Measurements from ENCODE around the gene VPS35L. TPM values are rescaled to one million over a fixed set of nuclear protein-coding genes. Genes with fewer than 3 reads are reported as not detected.
A peak's percentile ranks its signal among the peaks of the same experiment; 100 is the strongest.

The VPS35L gene
- total RNA-seq, 1 experiment from 2014 or later, result 20.8 TPM

DNA sequence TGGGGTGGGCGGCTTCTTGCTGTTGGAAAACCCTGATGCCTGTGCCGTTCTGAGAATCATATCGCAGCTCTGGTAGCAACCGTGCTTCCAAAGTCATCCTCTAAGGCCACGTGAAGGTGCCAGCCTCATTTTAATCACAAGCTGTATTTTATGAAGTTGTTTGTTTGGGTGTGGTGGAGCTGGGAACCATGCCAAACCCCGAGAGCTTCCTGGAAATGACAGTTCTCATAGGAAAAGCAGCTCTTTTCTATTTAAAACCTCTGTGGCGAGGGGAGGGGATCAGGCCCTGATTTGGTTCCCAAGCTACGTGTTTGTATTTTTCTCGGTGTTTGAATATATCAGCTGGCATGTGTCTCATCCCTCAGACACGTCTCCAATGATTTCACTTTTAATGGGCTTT, 140.8 kb downstream of the VPS35L start:
- DNase-seq, result peak; percentile 57 to 59
- Histone ChIP-seq H3K36me3 (peaks cover 3% of the 10 kb centered on the region), H3K27ac (no peak overlapping the region), H3K4me1 (peaks cover 10% of the 10 kb centered on the region; the same call in 1 of the 2 replicates), H3K27me3 (no peaks in the 10 kb centered on the region), H3K9me3 (replicated peaks) (no peaks in the 10 kb centered on the region), H3K4me3 (no peak overlapping the region)

- Histone ChIP-seq H3K4me1 (peaks cover 10% of the 10 kb centered on the region; the same call in 1 of the 2 replicates), H3K9me3 (replicated peaks) (no peaks in the 10 kb centered on the region), H3K27ac (no peak overlapping the region), H3K36me3 (peaks cover 6% of the 10 kb centered on the region), H3K4me3 (no peak overlapping the region), H3K27me3 (no peaks in the 10 kb centered on the region)
- no peak for DNase-seq
Observed at GRCh38 chr16:19696961-19697360, 141.5 kb downstream of the VPS35L start.

DNA sequence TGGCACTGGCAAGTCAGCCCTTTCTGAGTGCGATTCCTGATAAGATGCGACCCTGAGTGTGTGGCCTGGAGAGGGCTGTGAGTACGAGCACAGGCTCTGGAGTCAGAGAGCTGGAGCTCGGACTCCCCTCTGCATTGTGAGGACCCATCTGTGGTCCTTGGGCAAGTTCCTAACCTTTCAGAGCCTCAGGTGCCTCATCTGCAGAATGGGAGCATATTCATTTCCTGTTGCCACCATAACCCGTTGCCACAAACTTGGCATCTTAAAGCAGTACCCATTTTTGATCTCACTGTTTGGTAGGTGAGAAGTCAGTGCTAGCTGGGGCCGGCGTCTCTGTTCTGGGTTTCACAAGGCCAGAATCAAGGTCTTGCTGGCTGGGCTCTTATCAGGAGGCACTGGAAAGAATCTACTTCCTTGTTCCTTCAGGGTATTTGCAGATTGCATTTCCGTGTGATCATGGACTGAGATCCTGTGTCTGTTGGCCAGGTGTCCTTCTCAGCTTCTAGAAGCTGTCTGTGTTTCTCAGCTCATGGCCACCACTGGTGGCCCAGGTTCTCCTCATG, 142.3 kb downstream of the VPS35L start:
- Histone ChIP-seq H3K27ac (no peak overlapping the region), H3K27me3 (no peaks in the 10 kb centered on the region), H3K36me3 (peaks cover 14% of the 10 kb centered on the region), H3K4me1 (peaks cover 10% of the 10 kb centered on the region; the same call in 1 of the 2 replicates), H3K4me3 (no peak overlapping the region), H3K9me3 (replicated peaks) (no peaks in the 10 kb centered on the region)
- DNase-seq, result no peak

DNA sequence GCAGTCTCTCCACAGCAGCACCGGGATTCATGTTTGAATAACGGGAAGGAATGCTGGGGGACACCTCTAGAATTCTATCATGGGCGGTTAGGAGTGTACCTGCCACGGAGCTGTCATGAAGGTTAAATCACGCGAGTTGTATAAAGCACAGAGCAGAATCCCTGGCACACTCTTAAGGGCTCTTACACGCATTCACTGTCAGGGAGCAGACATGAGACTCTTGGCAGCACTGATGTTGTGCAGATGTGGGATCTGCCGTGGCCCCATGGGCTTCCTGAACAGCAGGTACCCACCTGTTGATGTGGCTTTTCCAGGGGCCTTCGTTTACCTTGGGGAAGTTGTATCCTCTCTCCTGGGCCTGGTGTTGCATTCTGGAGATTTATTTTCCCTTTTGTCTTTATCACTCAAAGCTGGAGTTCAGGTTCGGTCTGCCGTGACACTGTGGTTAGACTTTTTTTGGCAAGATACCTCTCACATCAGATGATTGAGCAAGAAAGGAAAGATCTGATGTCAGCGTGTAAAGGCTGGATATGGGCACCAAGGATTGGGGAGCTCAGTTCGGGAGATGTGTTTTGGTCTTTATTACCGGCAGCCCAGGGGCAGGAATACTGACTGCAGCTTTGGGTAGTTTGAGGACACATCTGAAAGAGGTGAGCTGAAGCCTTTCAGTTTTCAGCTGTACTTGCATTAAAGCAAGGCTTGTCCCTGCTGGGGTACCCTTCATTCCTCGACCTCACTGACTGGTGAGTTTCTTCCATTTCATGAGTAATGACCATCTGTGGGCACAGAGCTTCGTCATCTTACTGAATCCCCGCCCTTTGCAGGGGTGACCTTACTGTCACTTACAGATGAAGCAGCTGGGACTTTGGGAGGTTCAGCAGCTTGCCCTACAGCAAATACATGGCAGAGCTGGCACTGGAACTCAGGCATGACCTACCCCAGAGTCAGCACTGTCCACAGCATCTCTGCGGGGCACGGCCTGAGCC, 143.3 kb downstream of the VPS35L start:
- Histone ChIP-seq H3K36me3 (peaks cover 19% of the 10 kb centered on the region), H3K27ac (no peak overlapping the region), H3K4me3 (no peak overlapping the region), H3K9me3 (replicated peaks) (no peaks in the 10 kb centered on the region), H3K4me1 (peaks cover 10% of the 10 kb centered on the region; the same call in 1 of the 2 replicates), H3K27me3 (no peaks in the 10 kb centered on the region)
- no peak for DNase-seq

- no peak for DNase-seq
- peaks cover 24% of the 10 kb centered on the region for H3K36me3 ChIP-seq
- H3K27ac ChIP-seq, result no peak overlapping the region
Observed at GRCh38 chr16:19699472-19699871, 144.0 kb downstream of the VPS35L start.

GRCh38 chr16:19700319-19700781, 144.8 kb downstream of the VPS35L start:
- Histone ChIP-seq H3K27me3 (no peaks in the 10 kb centered on the region), H3K4me3 (no peak overlapping the region), H3K27ac (no peak overlapping the region), H3K9me3 (replicated peaks) (no peaks in the 10 kb centered on the region), H3K4me1 (peaks cover 10% of the 10 kb centered on the region; the same call in 1 of the 2 replicates), H3K36me3 (peaks cover 33% of the 10 kb centered on the region)
- no peak for DNase-seq

More at GRCh38 chr16:19699472-19699871, 144.0 kb downstream of the VPS35L start:
- no peaks in the 10 kb centered on the region for H3K9me3 ChIP-seq (replicated peaks)
- no peak overlapping the region for H3K4me3 ChIP-seq
- H3K4me1 ChIP-seq, result peaks cover 10% of the 10 kb centered on the region; the same call in 1 of the 2 replicates
- H3K27me3 ChIP-seq, result no peaks in the 10 kb centered on the region

DNA sequence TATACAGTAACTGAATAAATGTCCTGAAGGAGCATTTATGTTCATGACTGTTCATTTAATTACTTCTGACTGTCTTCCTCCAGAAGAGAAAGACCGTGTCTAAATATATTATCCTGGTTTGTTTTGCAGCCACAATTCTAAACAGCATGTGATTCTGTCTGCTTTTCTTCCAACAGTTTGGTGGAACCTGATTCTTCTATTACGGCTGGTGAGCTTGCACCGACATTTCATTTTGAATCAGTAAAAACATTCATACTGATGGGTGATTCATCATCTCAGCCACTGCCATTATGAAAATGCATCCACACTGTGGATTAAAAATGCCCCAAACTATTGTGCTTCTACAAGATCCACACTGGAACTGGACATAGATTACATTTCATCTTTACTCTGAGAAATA, 145.6 kb downstream of the VPS35L start:
- no peaks in the 10 kb centered on the region for H3K27me3 ChIP-seq
- no peak overlapping the region for H3K4me3 ChIP-seq
- peaks cover 10% of the 10 kb centered on the region; the same call in 1 of the 2 replicates for H3K4me1 ChIP-seq
- H3K36me3 ChIP-seq, result peaks cover 39% of the 10 kb centered on the region
- no peak overlapping the region for H3K27ac ChIP-seq
- DNase-seq, result no peak
- no peaks in the 10 kb centered on the region for H3K9me3 ChIP-seq (replicated peaks)

DNA sequence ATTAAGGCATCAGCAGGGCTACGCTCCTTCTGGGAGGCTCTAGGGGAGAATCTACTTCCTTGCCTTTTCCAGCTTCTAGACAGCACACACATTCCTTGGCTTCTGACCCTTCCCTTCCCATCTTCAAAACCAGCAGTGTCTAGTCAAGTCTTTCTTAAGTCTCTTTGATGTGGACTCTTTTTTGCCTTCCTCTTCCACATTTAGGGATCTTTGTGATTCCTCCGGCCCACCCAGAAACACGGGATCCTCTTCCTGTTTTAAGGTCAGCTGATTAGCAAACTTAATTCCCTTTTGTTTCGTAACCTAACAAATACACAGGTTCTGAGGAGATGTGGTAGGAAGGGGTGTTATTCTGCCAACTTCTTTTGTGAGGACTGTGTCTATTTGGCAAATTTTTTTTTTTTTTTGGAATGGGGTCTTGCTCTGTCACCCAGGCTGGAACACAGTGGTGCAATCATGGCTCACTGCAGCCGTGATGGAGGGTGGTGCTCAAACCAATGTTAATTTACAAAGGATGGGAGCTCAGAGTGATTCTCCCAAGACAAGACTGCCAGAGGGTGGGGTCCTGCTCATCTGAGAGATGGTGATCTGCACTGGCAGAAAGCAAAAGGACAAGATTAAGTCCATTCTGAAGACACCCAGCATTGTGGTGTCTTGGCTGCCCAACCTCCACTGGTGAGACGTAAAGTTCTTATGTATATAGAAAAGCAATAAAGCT, 147.8 kb downstream of the VPS35L start:
- Histone ChIP-seq H3K9me3 (replicated peaks) (no peaks in the 10 kb centered on the region), H3K4me3 (no peak overlapping the region), H3K4me1 (no peaks in the 10 kb centered on the region), H3K36me3 (peaks cover 46% of the 10 kb centered on the region), H3K27ac (no peak overlapping the region), H3K27me3 (no peaks in the 10 kb centered on the region)
- DNase-seq, result no peak

DNA sequence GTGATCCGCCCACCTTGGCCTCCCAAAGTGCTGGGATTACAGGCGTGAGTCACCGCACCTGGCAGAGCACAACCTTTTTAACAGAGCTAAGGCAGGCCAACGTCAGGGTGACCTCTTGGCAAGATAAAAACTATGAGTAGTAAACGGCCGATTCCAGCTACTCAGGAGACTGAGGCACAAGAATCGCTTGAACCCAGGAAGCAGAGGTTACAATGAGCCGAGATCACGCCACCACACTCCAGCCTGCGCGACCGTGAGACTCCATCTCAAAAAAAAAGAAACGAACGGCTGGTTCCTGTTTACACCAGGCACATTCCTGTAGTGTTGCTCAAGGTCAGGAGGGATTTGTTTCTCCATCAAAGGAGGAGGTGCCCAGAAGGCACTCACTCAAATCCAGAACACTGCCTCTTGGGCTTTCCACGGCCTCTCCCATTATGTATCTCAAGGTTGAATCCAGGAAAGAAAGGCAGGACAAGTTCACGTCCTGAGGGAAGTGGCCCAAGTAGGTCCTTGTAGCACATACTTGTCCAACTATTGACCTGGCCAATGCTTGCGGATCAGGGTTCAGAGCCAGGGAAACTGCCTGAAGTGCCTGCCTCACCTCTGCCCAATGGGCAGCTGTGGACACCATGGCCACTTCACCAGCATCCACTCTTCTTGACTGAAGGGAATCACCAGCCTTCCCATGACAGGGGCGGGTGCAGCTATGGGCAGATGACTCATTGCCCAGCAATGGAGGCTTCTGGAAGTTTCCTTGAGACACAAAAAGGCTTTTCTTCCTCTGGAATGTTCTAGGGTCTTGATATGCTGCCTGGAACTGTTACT, 149.0 kb downstream of the VPS35L start:
- Histone ChIP-seq H3K27ac (no peak overlapping the region), H3K4me3 (no peak overlapping the region), H3K4me1 (no peaks in the 10 kb centered on the region), H3K36me3 (peaks cover 46% of the 10 kb centered on the region), H3K27me3 (no peaks in the 10 kb centered on the region), H3K9me3 (replicated peaks) (no peaks in the 10 kb centered on the region)
- no peak for DNase-seq

DNA sequence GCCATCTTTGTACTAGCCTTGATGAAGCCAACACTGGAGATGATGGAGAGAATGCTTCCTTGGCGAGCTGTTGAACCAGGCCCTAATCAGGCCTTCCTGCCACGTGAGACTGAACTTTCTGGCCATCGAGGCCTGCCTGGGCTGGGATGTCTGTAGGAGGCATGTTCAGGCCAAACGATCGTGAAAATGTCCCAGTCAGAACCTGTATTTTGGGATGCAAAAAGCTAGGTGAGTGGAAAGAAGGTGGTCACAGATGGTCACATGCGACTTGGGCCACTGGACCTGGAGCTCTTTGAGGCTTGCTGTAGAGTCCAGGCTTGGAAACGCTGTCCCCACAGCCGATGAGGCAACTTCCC, 149.6 kb downstream of the VPS35L start:
- H3K9me3 ChIP-seq (replicated peaks), result no peaks in the 10 kb centered on the region
- H3K4me3 ChIP-seq, result no peak overlapping the region
- peaks cover 46% of the 10 kb centered on the region for H3K36me3 ChIP-seq
- no peaks in the 10 kb centered on the region for H3K4me1 ChIP-seq
- no peaks in the 10 kb centered on the region for H3K27me3 ChIP-seq
- no peak for DNase-seq
- H3K27ac ChIP-seq, result no peak overlapping the region

DNA sequence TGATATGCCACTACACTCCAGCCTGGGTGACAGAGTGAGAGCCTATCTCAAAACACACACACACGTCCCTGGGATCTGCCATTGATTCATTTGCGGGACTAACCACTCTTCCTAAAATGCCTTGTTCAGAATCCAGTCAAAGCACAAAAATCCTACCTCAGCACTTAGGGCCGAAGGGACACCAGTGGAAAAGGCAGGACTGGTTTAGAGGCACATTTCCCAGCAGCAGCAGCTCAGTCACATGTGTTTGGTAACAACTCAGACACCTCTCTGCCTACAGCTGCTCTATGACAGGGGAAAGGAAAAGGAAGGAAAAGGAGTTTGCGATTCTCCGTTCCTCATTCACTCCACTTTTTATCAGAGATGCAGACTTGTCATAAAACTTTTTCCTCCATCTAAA, 150.3 kb downstream of the VPS35L start:
- H3K36me3 ChIP-seq, result peaks cover 45% of the 10 kb centered on the region
- no peak overlapping the region for H3K4me3 ChIP-seq
- no peaks in the 10 kb centered on the region for H3K4me1 ChIP-seq
- no peak overlapping the region for H3K27ac ChIP-seq
- H3K27me3 ChIP-seq, result no peaks in the 10 kb centered on the region
- no peak for DNase-seq
- no peaks in the 10 kb centered on the region for H3K9me3 ChIP-seq (replicated peaks)

GRCh38 chr16:19706846-19707245, 151.3 kb downstream of the VPS35L start:
- Histone ChIP-seq H3K9me3 (replicated peaks) (no peaks in the 10 kb centered on the region), H3K27ac (no peak overlapping the region), H3K27me3 (no peaks in the 10 kb centered on the region), H3K4me3 (no peak overlapping the region), H3K36me3 (peaks cover 41% of the 10 kb centered on the region), H3K4me1 (no peaks in the 10 kb centered on the region)
- DNase-seq, result no peak

DNA sequence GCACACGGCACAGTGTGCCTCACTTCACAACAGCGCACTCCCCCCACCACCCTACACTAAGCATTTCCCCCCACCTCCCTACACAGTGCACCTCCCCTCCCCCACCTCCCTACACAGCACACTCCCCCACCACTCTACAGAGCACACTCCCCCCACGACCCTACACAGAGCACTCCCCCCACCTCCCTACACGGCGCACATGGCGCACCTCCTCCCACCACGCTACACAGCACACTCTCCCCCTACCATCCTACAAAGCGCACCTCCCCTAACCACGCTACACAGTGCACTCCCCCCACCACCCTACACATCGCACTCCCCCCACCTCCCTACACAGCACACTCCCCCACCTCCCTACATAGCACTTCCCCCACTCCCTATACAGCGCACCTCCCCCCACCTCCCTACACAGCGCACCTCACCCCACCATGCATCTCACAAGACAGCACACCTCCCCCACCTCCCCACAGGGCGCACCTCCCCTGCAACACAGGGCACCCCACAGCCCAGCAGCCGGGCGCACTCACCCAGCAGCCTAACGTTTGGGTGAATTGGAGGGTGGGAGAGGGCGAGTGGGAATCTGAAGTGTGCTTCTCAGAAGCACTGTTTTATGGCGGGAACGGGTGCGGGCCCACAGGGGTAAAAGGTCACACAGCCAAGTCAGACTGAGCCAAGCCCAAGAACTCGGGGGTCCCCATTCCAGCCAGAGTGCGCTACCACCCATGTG, 152.2 kb downstream of the VPS35L start:
- DNase-seq, result no peak
- Histone ChIP-seq H3K9me3 (replicated peaks) (no peaks in the 10 kb centered on the region), H3K27ac (no peak overlapping the region), H3K4me3 (no peak overlapping the region), H3K36me3 (peaks cover 32% of the 10 kb centered on the region), H3K27me3 (no peaks in the 10 kb centered on the region), H3K4me1 (no peaks in the 10 kb centered on the region)
